ENCODE data around the gene NSMF. TPM values are rescaled to one million over a fixed set of nuclear protein-coding genes. Genes with fewer than 3 reads are reported as not detected.

The NSMF gene
- total and polyA plus RNA-seq, 10 of the 15 experiments (the other 5 are each of a cell fraction or from before 2014, with no cell fraction given) = 0.13 to 44.3 (median 13.4) TPM

GRCh38 chr9:137426018-137426681 lies 33.0 kb downstream of the NSMF start:
- no peaks in the 10 kb centered on the region; a peak in 2 of 4 replicates for H3K27me3 ChIP-seq (replicated peaks in 1 of 2; ENCODE audit: control insufficient read depth in 2 of 2, insufficient read depth in 2 of 2, low read length in 1 of 2)
- H3K36me3 ChIP-seq (ENCODE audit: control insufficient read depth in 2 of 2, insufficient read depth in 2 of 2, low read length in 1 of 2) = no peaks in the 10 kb centered on the region
- no peak overlapping the region for H2AFZ ChIP-seq (ENCODE audit: control insufficient read depth, low read depth, low read length)
- H3K4me3 ChIP-seq = no peak overlapping the region
- ATAC-seq (no peak), FAIRE-seq (no peak), DNase-seq (ENCODE audit: low read depth, low spot score) (no peak)
- intact Hi-C loops (cut with micrococcal nuclease; ENCODE audit: unreplicated experiment) (loop anchor here (10.0 kb wide), 1 partner anchor 109 kb away; no protein-coding TSS in a partner anchor), in situ Hi-C loops (cut with MboI) (no loop called here)
- RAD21 ChIA-PET (ENCODE audit: unreplicated experiment) = no interaction called here
- no peak overlapping the region for H3K4me2 ChIP-seq (ENCODE audit: control insufficient read depth, insufficient read depth)
- CTCF ChIA-PET = no interaction called here
- 78% methylated on average over 18 of the region's 18 CpGs for WGBS (ENCODE audit: insufficient coverage, insufficient replicate concordance, low lambda C conversion rate, missing lambda C conversion rate)
- POLR2A ChIA-PET = no interaction called here
- no peak overlapping the region for H3K9ac ChIP-seq (ENCODE audit: control insufficient read depth, insufficient read depth, low read length)
- peaks cover 8% of the 10 kb centered on the region for H3K79me2 ChIP-seq (ENCODE audit: control insufficient read depth, insufficient read depth, low read length)
- no peaks in the 10 kb centered on the region for H3K9me3 ChIP-seq (replicated peaks; ENCODE audit: control insufficient read depth, insufficient read depth, low read length)
- H4K20me1 ChIP-seq (ENCODE audit: control insufficient read depth, insufficient read depth) = no peaks in the 10 kb centered on the region
- peaks cover 6% of the 10 kb centered on the region; the same call in 1 of the 2 replicates for H3K4me1 ChIP-seq (ENCODE audit: control insufficient read depth, insufficient read depth, low read length)
- BruUV-seq (replicated peaks) = no TSS peak
- SMC1A ChIA-PET (ENCODE audit: uncharacterized antibody, unreplicated experiment) = no interaction called here
- H3K27ac ChIP-seq (ENCODE audit: control insufficient read depth, insufficient read depth) = no peak overlapping the region
- TF ChIP-seq ESRRA (IDR thresholded peaks at IDR 0.05; ENCODE audit: low read length) (no peak), NKRF (conservative IDR thresholded peaks at IDR 0.05) (no peak), NR2C1 (IDR thresholded peaks at IDR 0.05) (no peak), CHD4 (IDR thresholded peaks at IDR 0.05) (no peak), RB1 (IDR thresholded peaks at IDR 0.05; ENCODE audit: borderline replicate concordance) (no peak), NBN (IDR thresholded peaks at IDR 0.05) (no peak), SMAD1 (IDR thresholded peaks at IDR 0.05; ENCODE audit: low read depth, partially characterized antibody) (no peak), SIX5 (IDR thresholded peaks at IDR 0.05; ENCODE audit: low read depth, low read length, severe bottlenecking) (no peak), KLF5 (IDR thresholded peaks at IDR 0.05; ENCODE audit: partially characterized antibody) (no peak), SMARCA5 (IDR thresholded peaks at IDR 0.05) (no peak), YBX1 (IDR thresholded peaks at IDR 0.05) (no peak), NRF1 (conservative IDR thresholded peaks at IDR 0.05; ENCODE audit: low read depth, low read length) (no peak), CEBPZ (IDR thresholded peaks at IDR 0.05; ENCODE audit: low read depth, low read length) (no peak), RELB (IDR thresholded peaks at IDR 0.05; ENCODE audit: low read depth) (no peak), POLR2AphosphoS2 (IDR thresholded peaks at IDR 0.05; ENCODE audit: low read depth, low read length) (no peak), HDAC2 (IDR thresholded peaks at IDR 0.05) (no peak), MLLT1 (IDR thresholded peaks at IDR 0.05) (no peak)
